ENCODE measurements around the gene MICALL1. TPM values are rescaled to one million over a fixed set of nuclear protein-coding genes. Genes with fewer than 3 reads are reported as not detected.

MICALL1 gene
- total RNA-seq, 1 donor from 2014 or later: 48.2 TPM

DNA sequence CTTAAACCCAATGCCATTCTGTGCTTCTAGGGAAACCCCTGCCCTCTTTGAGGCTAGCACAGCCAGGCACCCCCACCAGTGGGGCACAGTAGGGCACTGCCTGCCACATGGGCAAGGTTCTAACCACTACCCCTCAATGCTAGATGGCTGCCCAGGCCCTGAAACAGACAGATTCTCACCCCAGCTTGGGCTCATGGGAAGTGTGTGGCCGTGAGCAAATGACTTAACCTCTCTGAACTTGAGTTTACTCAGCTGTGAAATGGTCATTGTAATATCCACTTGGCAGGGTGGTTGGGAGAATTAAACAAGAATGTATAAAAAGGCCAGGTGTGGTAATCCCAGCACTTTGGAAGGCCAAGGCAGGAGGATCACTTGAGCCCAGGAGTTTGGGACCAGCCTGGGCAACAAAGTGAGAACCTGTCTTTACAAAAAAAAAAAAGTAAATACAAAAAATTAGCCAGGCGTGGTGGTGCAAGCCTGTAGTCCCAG, 24.9 kb downstream of the MICALL1 start:
- Mint-ChIP-seq H3K36me3 (peaks cover 16% of the 10 kb centered on the region), H3K27me3 (ENCODE audit: low read depth) (no peaks in the 10 kb centered on the region), H3K9me3 (no peaks in the 10 kb centered on the region), H3K27ac (no peak overlapping the region), H3K4me1 (peaks cover 2% of the 10 kb centered on the region), H3K4me3 (no peak overlapping the region)
- DNase-seq (ENCODE audit: low spot score in 2 of 2, unreplicated experiment in 2 of 2): no peak
- TF ChIP-seq, protein P1, sequence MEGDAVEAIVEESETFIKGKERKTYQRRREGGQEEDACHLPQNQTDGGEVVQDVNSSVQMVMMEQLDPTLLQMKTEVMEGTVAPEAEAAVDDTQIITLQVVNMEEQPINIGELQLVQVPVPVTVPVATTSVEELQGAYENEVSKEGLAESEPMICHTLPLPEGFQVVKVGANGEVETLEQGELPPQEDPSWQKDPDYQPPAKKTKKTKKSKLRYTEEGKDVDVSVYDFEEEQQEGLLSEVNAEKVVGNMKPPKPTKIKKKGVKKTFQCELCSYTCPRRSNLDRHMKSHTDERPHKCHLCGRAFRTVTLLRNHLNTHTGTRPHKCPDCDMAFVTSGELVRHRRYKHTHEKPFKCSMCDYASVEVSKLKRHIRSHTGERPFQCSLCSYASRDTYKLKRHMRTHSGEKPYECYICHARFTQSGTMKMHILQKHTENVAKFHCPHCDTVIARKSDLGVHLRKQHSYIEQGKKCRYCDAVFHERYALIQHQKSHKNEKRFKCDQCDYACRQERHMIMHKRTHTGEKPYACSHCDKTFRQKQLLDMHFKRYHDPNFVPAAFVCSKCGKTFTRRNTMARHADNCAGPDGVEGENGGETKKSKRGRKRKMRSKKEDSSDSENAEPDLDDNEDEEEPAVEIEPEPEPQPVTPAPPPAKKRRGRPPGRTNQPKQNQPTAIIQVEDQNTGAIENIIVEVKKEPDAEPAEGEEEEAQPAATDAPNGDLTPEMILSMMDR (IDR thresholded peaks at IDR 0.05; ENCODE audit: unreplicated experiment): no peak

DNA sequence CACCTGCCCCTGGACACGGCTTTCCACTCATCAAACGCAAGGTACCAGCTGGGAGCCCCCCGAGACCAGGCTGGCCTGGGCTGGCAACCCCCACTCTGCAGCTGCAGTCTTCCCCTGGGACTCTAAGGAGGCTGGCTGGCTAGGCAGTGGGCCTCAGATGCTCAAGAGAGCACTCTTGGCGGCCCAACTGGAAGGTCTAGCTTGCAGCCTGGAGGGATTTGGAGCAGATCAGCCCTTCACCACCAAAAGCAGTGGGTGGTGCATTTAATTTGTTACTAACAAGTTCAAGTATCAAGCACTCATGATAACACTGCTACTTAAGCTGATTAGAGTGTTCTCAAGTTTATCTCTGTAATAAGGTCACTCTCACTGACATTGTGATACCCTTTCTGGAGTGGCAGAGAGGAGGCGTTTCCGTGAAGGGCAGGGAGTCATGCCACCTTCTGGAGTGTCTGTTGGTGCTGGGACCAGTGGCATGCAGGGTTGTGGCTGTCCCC, 25.8 kb downstream of the MICALL1 start:
- Mint-ChIP-seq H3K4me3 (no peak overlapping the region), H3K36me3 (peaks cover 21% of the 10 kb centered on the region), H3K4me1 (peaks cover 2% of the 10 kb centered on the region), H3K27ac (no peak overlapping the region), H3K27me3 (ENCODE audit: low read depth) (no peaks in the 10 kb centered on the region), H3K9me3 (no peaks in the 10 kb centered on the region)
- TF ChIP-seq, protein P1 (IDR thresholded peaks at IDR 0.05; ENCODE audit: unreplicated experiment): no peak
- no peak for DNase-seq (ENCODE audit: low spot score in 2 of 2, unreplicated experiment in 2 of 2)

DNA sequence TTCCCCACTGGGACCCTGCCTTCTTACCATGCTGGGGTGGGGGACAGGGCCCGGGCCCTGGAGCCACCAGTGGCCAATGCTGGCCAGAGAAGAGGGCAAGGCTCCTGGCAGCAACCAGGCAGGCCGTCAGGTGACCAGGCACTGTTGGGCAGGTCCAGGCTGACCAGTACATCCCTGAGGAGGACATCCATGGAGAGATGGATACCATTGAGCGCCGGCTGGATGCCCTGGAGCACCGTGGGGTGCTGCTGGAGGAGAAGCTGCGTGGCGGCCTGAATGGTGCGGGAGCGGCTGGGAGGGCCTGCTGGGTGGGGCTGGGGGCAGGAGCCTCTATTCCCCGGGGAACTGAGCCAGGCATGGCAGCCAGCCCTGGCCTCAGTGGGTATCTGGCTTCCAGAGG, 26.3 kb downstream of the MICALL1 start:
- TF ChIP-seq, protein P1 (IDR thresholded peaks at IDR 0.05; ENCODE audit: unreplicated experiment): no peak
- Mint-ChIP-seq H3K27me3 (ENCODE audit: low read depth) (no peaks in the 10 kb centered on the region), H3K9me3 (no peaks in the 10 kb centered on the region), H3K4me1 (peaks cover 2% of the 10 kb centered on the region), H3K27ac (no peak overlapping the region), H3K4me3 (no peak overlapping the region), H3K36me3 (peaks cover 22% of the 10 kb centered on the region)
- no peak for DNase-seq (ENCODE audit: low spot score in 2 of 2, unreplicated experiment in 2 of 2)

DNA sequence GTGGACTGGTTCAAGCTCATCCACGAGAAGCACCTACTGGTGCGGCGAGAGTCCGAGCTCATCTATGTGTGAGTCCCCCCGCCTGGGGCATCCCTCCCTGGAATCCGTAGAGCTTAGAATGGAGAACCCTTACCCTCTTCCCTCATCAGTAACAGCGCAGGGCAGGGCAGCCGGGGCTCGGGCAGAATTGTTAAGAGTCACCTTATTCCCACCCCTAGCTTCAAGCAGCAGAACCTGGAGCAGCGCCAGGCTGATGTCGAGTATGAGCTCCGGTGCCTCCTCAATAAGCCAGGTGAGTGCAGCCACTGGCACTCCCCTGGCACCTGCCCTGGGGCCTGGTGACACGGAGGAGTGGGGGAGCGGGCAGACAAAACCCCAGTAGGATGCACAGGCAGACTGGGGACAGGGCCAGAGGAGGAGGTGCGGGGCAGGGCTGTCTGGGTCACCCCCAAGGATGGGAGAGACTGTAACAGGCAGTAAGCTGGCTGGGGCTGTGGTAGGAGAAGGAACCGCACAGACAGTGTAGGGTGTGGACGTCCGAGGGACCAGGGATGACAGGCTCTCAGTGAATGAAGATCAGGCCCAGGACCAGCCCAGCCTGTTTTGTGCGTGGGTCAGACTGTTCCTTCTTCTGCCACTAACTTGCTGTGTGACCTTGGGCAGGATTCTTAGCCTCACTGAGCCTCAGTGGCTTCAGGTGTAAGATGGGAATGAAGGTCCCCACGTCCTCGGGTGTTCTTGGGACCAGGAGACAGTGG, 26.9 kb downstream of the MICALL1 start:
- DNase-seq (ENCODE audit: low spot score in 2 of 2, unreplicated experiment in 2 of 2): no peak
- Mint-ChIP-seq H3K4me3 (no peak overlapping the region), H3K36me3 (peaks cover 28% of the 10 kb centered on the region), H3K27me3 (ENCODE audit: low read depth) (no peaks in the 10 kb centered on the region), H3K27ac (no peak overlapping the region), H3K9me3 (no peaks in the 10 kb centered on the region), H3K4me1 (peaks cover 2% of the 10 kb centered on the region)
- TF ChIP-seq, protein P1 (IDR thresholded peaks at IDR 0.05; ENCODE audit: unreplicated experiment): no peak

DNA sequence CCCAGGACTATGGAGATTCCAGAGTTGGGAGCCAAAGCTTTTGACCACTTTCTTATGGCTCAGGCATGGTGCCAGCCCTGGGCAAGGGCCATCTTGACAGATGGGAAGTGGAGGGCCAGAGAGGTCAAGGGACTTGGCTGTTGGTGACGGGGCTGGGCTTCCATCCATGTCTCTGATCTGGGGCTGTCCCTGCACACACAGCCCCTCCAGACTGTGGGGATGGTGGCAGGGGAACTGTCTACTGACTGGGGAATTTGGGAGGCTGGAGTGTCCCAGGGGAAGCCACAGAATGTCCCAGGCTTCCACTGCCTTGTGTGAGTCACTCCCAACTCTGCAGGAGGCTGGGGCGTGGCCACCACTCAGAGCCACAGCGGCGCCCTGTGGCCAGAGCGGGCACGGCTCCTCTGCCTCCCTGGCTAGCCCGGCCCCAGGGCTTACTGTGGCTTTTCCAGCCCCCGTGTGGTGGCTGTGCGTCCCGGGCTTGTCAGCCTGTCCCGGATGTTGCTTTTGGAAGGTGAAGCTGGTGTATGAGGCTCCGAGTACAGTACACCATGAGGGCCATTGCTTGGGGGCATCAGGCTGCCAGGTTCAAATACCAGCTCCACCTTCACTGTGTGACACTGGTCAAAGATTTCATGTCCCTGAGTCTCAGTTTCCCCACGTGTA, 27.7 kb downstream of the MICALL1 start:
- TF ChIP-seq, protein P1 (IDR thresholded peaks at IDR 0.05; ENCODE audit: unreplicated experiment): peak; percentile 67
- Mint-ChIP-seq H3K9me3 (no peaks in the 10 kb centered on the region), H3K4me3 (no peak overlapping the region), H3K27ac (no peak overlapping the region), H3K4me1 (peaks cover 2% of the 10 kb centered on the region), H3K27me3 (ENCODE audit: low read depth) (no peaks in the 10 kb centered on the region), H3K36me3 (peaks cover 25% of the 10 kb centered on the region)
- peak; percentile 59 to 80 for DNase-seq (ENCODE audit: low spot score in 2 of 2, unreplicated experiment in 2 of 2)
